B cell (primary cell): ENCODE measurements around the gene ELK3. TPM values are rescaled to one million over a fixed set of nuclear protein-coding genes. Genes with fewer than 3 reads are reported as not detected.
A peak's percentile ranks its signal among the peaks of the same experiment; 100 is the strongest.

Source experiments
- ATAC-seq: fragments of 200-7000 bp; cut with Tn5 transposase; one replicate; pipeline ENCODE4 v1.10.0; 2021; ENCODE audit warnings: low read depth, mild to moderate bottlenecking, moderate number of reproducible peaks, moderate library complexity
- CTCF ChIA-PET: fragments of 350-600 bp; sonication (Branson Sonifier 250); formaldehyde crosslinking; loops from one replicate; lab custom pipeline; 2021; ENCODE audit warnings: antibody characterized with exemption, inconsistent platforms; lab: Charles Lee
- POLR2A ChIA-PET: fragments of 350-600 bp; sonication (Branson Sonifier 250); formaldehyde crosslinking; loops from one replicate; lab custom pipeline; 2021; ENCODE audit warnings: antibody characterized with exemption; lab: Charles Lee
- DNase-seq: peaks from one replicate; pipeline ENCODE4 v3.0.0; 2013
- H2AFZ ChIP-seq: 2 replicates; pipeline ENCODE4 v1.6.1; 2012; ENCODE audit warnings: mild to moderate bottlenecking, low read depth, low read length; ENCODE audit not compliant: insufficient read depth, poor library complexity, severe bottlenecking
- H3K27ac ChIP-seq, 2 donors: 1 replicate in 1 of 2; 2 replicates in 1 of 2; pipeline ENCODE4 v1.5.1; 2012 to 2013; ENCODE audit warnings: low read length in 2 of 2, mild to moderate bottlenecking in 2 of 2, moderate library complexity in 1 of 2
- H3K27me3 ChIP-seq, 4 experiments: fragments of 200-600 bp in 1 of 4; sonication (generic) in 1 of 4; replicated peaks in 1 of 4; 1 replicate in 2 of 4; 2 replicates in 2 of 4; pipeline versions ENCODE4 v1.6.1 to v1.7.0; 2013 to 2016; ENCODE audit warnings: low read length in 3 of 4, mild to moderate bottlenecking in 2 of 4, mixed read lengths in 1 of 4, moderate library complexity in 1 of 4; ENCODE audit not compliant: insufficient read depth in 4 of 4, control insufficient read depth in 3 of 4; ENCODE audit errors: control extremely low read depth in 1 of 4
- H3K36me3 ChIP-seq, 2 experiments: replicated peaks in 1 of 2; 1 replicate in 1 of 2; 2 replicates in 1 of 2; pipeline versions ENCODE4 v1.6.1 to v1.7.1; 2013; ENCODE audit warnings: low read length in 1 of 2; ENCODE audit not compliant: insufficient read depth in 2 of 2, control insufficient read depth in 1 of 2; ENCODE audit errors: control extremely low read depth in 1 of 2, extremely low read depth in 1 of 2
- H3K4me1 ChIP-seq, 2 donors: fragments of 200-600 bp in 1 of 2; sonication (generic) in 1 of 2; 1 replicate in 1 of 2; 2 replicates in 1 of 2; pipeline versions ENCODE4 v1.5.1 to v1.6.1; 2013 to 2017; ENCODE audit warnings: low read length in 2 of 2; ENCODE audit not compliant: control insufficient read depth in 2 of 2, insufficient read depth in 2 of 2
- H3K4me2 ChIP-seq: replicated peaks from 2 replicates; pipeline ENCODE3; 2012; ENCODE audit warnings: mild to moderate bottlenecking, low read depth, low read length; ENCODE audit not compliant: poor library complexity, severe bottlenecking
- H3K4me3 ChIP-seq, 5 experiments: fragments of 200-600 bp in 1 of 5; sonication (generic) in 1 of 5; 1 replicate in 3 of 5; 2 replicates in 2 of 5; pipeline versions ENCODE4 v1.5.1 to v1.7.0; 2011 to 2016; ENCODE audit warnings: low read length in 4 of 5, mild to moderate bottlenecking in 4 of 5, low read depth in 2 of 5, control low read depth in 1 of 5, moderate library complexity in 1 of 5; ENCODE audit not compliant: insufficient read depth in 1 of 5; ENCODE audit errors: control extremely low read depth in 1 of 5, extremely low read depth in 1 of 5
- H3K79me2 ChIP-seq: fragments of 200-600 bp; sonication (generic); one replicate; pipeline ENCODE4 v1.6.0; 2016; ENCODE audit warnings: low read length; ENCODE audit not compliant: control insufficient read depth, insufficient read depth
- H3K9ac ChIP-seq: fragments of 200-600 bp; sonication (generic); 2 replicates; pipeline ENCODE4 v1.6.1; 2017; ENCODE audit warnings: mild to moderate bottlenecking, low read length, moderate library complexity
- H3K9me3 ChIP-seq, 3 donors: one replicate each; pipeline versions ENCODE4 v1.6.1 to v1.7.1; 2013; ENCODE audit warnings: low read length in 2 of 3; ENCODE audit not compliant: control insufficient read depth in 2 of 3, insufficient read depth in 1 of 3; ENCODE audit errors: control extremely low read depth in 1 of 3
- H4K20me1 ChIP-seq: 2 replicates; pipeline ENCODE4 v1.6.0; 2012; ENCODE audit warnings: mild to moderate bottlenecking, low read length; ENCODE audit not compliant: insufficient read depth, control insufficient read depth, poor library complexity, severe bottlenecking
- H3K27ac Mint-ChIP-seq: one replicate; pipeline ENCODE4 v1.8.0; 2021; ENCODE audit warnings: mixed read lengths
- H3K27me3 Mint-ChIP-seq: one replicate; pipeline ENCODE4 v1.8.0; 2021; ENCODE audit warnings: mixed read lengths
- H3K4me1 Mint-ChIP-seq: one replicate; pipeline ENCODE4 v1.8.0; 2021; ENCODE audit warnings: mixed read lengths
- H3K4me3 Mint-ChIP-seq: one replicate; pipeline ENCODE4 v1.8.0; 2021; ENCODE audit warnings: mixed read lengths
- H3K9me3 Mint-ChIP-seq: one replicate; pipeline ENCODE4 v1.8.0; 2022; ENCODE audit warnings: mixed read lengths; ENCODE audit not compliant: insufficient read depth
- CTCF ChIP-seq: fragments of 200-600 bp; IDR thresholded peaks from one replicate; pipeline ENCODE4 v1.8.0; 2022; ENCODE audit warnings: antibody characterized with exemption, mild to moderate bottlenecking
- EZH2 ChIP-seq: IDR thresholded peaks from 2 replicates; pipeline ENCODE4 v1.6.1; 2012; ENCODE audit warnings: borderline replicate concordance, low read depth, mild to moderate bottlenecking, moderate library complexity, low read length; ENCODE audit not compliant: insufficient read depth, poor library complexity, severe bottlenecking
- WGBS: methylation state at CpG from one replicate; pipeline ENCODE4 v1.1.5; 2013; ENCODE audit warnings: missing lambda C conversion rate; ENCODE audit not compliant: insufficient coverage; 5-methylcytosine and 5-hydroxymethylcytosine counted together
- intact Hi-C: fragments of 100-400 bp; cut with micrococcal nuclease; formaldehyde crosslinking; loops from one replicate; pipeline ENCODE4 v1.10.0; 2022
- polyA plus RNA-seq: library from polyadenylated mRNA; depleted of rRNA; stranded (reverse); fragments of >200 nt; gene quantifications from 2 replicates; pipeline ENCODE4 v1.2.3, GENCODE V29; 2012
- total RNA-seq, 2 donors: library from RNA; stranded (reverse); fragments of 120-200 nt in 1 of 2; gene quantifications; 1 replicate in 1 of 2; 2 replicates in 1 of 2; pipeline versions ENCODE4 v1.2.3 to v1.2.4, GENCODE V29; 2013 to 2022

The ELK3 gene
- total and polyA plus RNA-seq, 2 donors (not counting 1 experiment from before 2014, with no cell fraction given), result 10.5 to 87.1 TPM

DNA sequence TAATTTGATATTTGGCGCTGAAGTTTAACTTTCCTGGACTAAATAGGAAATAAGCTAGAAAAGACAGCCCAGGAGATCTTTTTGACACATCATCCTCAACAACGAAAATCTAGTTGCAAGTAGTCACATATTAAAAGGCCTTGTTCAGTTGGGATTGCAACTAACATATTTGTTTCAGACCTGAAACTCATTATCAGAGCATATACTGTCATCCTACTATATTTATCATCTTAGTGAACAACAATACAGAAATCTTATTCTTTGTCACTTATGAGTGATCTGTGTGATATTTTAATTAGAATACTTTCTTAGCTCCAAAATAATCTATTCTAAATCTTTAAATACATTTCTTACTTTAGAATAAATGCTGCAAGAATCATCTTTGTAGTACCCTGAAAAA is 72.1 kb downstream of the ELK3 start:
- no peak overlapping the region for H3K9ac ChIP-seq
- no peak overlapping the region for H3K4me3 Mint-ChIP-seq
- TF ChIP-seq CTCF (no peak), EZH2 (no peak)
- peaks cover 3% of the 10 kb centered on the region for H4K20me1 ChIP-seq
- DNase-seq (no peak), ATAC-seq (no peak)
- H3K27ac ChIP-seq, result no peak overlapping the region
- no peak overlapping the region for H3K4me2 ChIP-seq
- no peaks in the 10 kb centered on the region for H3K27me3 Mint-ChIP-seq
- H3K27ac Mint-ChIP-seq, result no peak overlapping the region
- no peaks in the 10 kb centered on the region for H3K9me3 Mint-ChIP-seq
- WGBS, result no CpG with 5 or more reads among the region's 2 CpGs
- intact Hi-C loops, result loop anchor here (5.0 kb wide), 1 partner anchor 36 kb away; no protein-coding TSS in a partner anchor
- peaks cover 3% of the 10 kb centered on the region for H3K79me2 ChIP-seq
- no peaks in the 10 kb centered on the region for H3K4me1 ChIP-seq
- peaks cover 6% of the 10 kb centered on the region for H3K4me1 Mint-ChIP-seq
- CTCF ChIA-PET, result interaction anchor here (1.2 to 1.3 kb wide), 3 partner anchors 44 to 134 kb away, joined by 3 to 4 read pairs (median 3); partner anchors contain the start of gene CDK17
- POLR2A ChIA-PET, result no interaction called here
- no peaks in the 10 kb centered on the region for H3K27me3 ChIP-seq
- H3K9me3 ChIP-seq, result no peaks in the 10 kb centered on the region
- H3K36me3 ChIP-seq, result peaks cover 11 to 50% of the 10 kb centered on the region in 2 experiments
- H3K4me3 ChIP-seq, result no peak overlapping the region
- H2AFZ ChIP-seq, result no peak overlapping the region

- intact Hi-C loops, result loop anchor here (10.0 kb wide), 1 partner anchor 243 kb away; no protein-coding TSS in a partner anchor
- no peaks in the 10 kb centered on the region for H3K79me2 ChIP-seq
- H3K27me3 ChIP-seq, result no peaks in the 10 kb centered on the region
- H3K9ac ChIP-seq, result no peak overlapping the region
- peaks cover 0 to 1% (median 0%) of the 10 kb centered on the region in 3 donors for H3K9me3 ChIP-seq
- H3K4me1 ChIP-seq, result no peaks in the 10 kb centered on the region
- CTCF ChIA-PET, result interaction anchor here (0.7 kb wide), 1 partner anchor 244 kb away, joined by 3 read pairs; no protein-coding TSS in a partner anchor
- H3K4me2 ChIP-seq, result no peak overlapping the region
- Mint-ChIP-seq H3K9me3 (no peaks in the 10 kb centered on the region), H3K27me3 (no peaks in the 10 kb centered on the region), H3K4me1 (peaks cover 15% of the 10 kb centered on the region), H3K4me3 (no peak overlapping the region), H3K27ac (peak overlapping the region; percentile 67)
- no peak overlapping the region for H3K27ac ChIP-seq
- no peak overlapping the region for H2AFZ ChIP-seq
- POLR2A ChIA-PET, result interaction anchor here (0.7 kb wide), 1 partner anchor 329 kb away, joined by 3 read pairs; the partner anchor contains the start of gene CCDC38
- no peak for DNase-seq
- no peak for ATAC-seq
- TF ChIP-seq EZH2, result no peak
- no peak for TF ChIP-seq CTCF
- peaks cover 23 to 54% of the 10 kb centered on the region in 2 experiments for H3K36me3 ChIP-seq
- H4K20me1 ChIP-seq, result peaks cover 3% of the 10 kb centered on the region
- 100% methylated on average over 2 of the region's 8 CpGs for WGBS
- no peak overlapping the region for H3K4me3 ChIP-seq
Observed at GRCh38 chr12:96271469-96272199, 77.5 kb downstream of the ELK3 start.
